K562 (cell line): ENCODE measurements around the gene DRAXIN. TPM values are rescaled to one million over a fixed set of nuclear protein-coding genes. Genes with fewer than 3 reads are reported as not detected.

ENCODE experiments used
- ATAC-seq: fragments of 200-7000 bp; cut with Tn5 transposase; 3 replicates; pipeline ENCODE4 v1.9.1; 2020; ENCODE audit warnings: moderate library complexity
- BruUV-seq: library from RNA; stranded (reverse); fragments of 400-500 nt; replicated peaks from 2 replicates; lab custom pipeline; 2021; lab: Mats Ljungman, UMichigan
- CTCF ChIA-PET: fragments of 300-600 bp; formaldehyde crosslinking; extraction: SDS; loops from one replicate; lab custom pipeline; 2021; ENCODE audit warnings: low intra/inter-chr PET ratio; lab: Yijun Ruan, JAX
- POLR2A ChIA-PET: fragments of 300-600, 350-650 bp; sonication (Branson Sonifier 250); formaldehyde crosslinking; extraction: SDS; loops from one replicate; lab custom pipeline; 2021; ENCODE audit warnings: antibody characterized with exemption, inconsistent platforms; lab: Yijun Ruan, JAX
- DNase-seq, 4 experiments: peaks; one replicate each; pipeline versions ENCODE4 v3.0.0 to v3.0.0-alpha.2; 2011 to 2018; ENCODE audit warnings: low spot score in 3 of 4, mixed read lengths in 3 of 4; ENCODE audit errors: extremely low read depth in 1 of 4
- FAIRE-seq: peaks from 2 replicates; lab custom pipeline; 2011; peaks lifted over from hg19 to GRCh38; lab: Jason Lieb, UNC
- H2AFZ ChIP-seq: 2 replicates; pipeline ENCODE4 v1.6.0; 2011; ENCODE audit warnings: low read depth, low read length, control low read depth, inconsistent platforms
- H3K27ac ChIP-seq: fragments of 200-600 bp; 3 replicates; pipeline ENCODE4 v1.8.0; 2011; ENCODE audit warnings: low read depth, mild to moderate bottlenecking, control low read depth, inconsistent platforms, low read length, moderate library complexity, mixed read lengths; ENCODE audit errors: extremely low read depth
- H3K27me3 ChIP-seq, 2 experiments: fragments of 300-600 bp in 1 of 2; 2 replicates in 1 of 2; 3 replicates in 1 of 2; pipeline versions ENCODE4 v1.6.0 to v1.8.0; 2011; ENCODE audit warnings: inconsistent platforms in 2 of 2, low read length in 2 of 2, mild to moderate bottlenecking in 1 of 2, mixed read lengths in 1 of 2, moderate library complexity in 1 of 2; ENCODE audit not compliant: control insufficient read depth in 2 of 2, insufficient read depth in 2 of 2
- H3K36me3 ChIP-seq: fragments of 300-600 bp; 3 replicates; pipeline ENCODE4 v1.8.0; 2011; ENCODE audit warnings: mild to moderate bottlenecking, low read length, inconsistent platforms; ENCODE audit not compliant: control insufficient read depth, insufficient read depth
- H3K4me1 ChIP-seq, 2 experiments: fragments of 200-600 bp in 1 of 2; replicated peaks in 1 of 2; 2 replicates in 1 of 2; 3 replicates in 1 of 2; pipeline versions ENCODE4 v1.5.1 to v1.8.0; 2011; ENCODE audit warnings: inconsistent platforms in 2 of 2, low read length in 2 of 2, mild to moderate bottlenecking in 1 of 2, mixed read lengths in 1 of 2, moderate library complexity in 1 of 2; ENCODE audit not compliant: control insufficient read depth in 2 of 2, insufficient read depth in 2 of 2
- H3K4me2 ChIP-seq: 2 replicates; pipeline ENCODE4 v1.6.1; 2011; ENCODE audit warnings: low read length, control low read depth, inconsistent platforms, mixed read lengths; ENCODE audit not compliant: insufficient read depth
- H3K4me3 ChIP-seq: fragments of 200-600 bp; sonication (generic), shearing (Covaris generic); 2 replicates; pipeline ENCODE4 v1.5.1; 2016; ENCODE audit warnings: control low read depth, inconsistent platforms
- H3K79me2 ChIP-seq: fragments of 200-600 bp; 3 replicates; pipeline ENCODE4 v1.8.0; 2011; ENCODE audit warnings: low read length, inconsistent platforms; ENCODE audit not compliant: control insufficient read depth, insufficient read depth
- H3K9ac ChIP-seq, 2 experiments: 2 replicates each; pipeline versions ENCODE4 v1.6.0 to v1.6.1; 2011; ENCODE audit warnings: low read depth in 2 of 2, low read length in 2 of 2, control low read depth in 1 of 2, inconsistent platforms in 1 of 2, mild to moderate bottlenecking in 1 of 2, mixed read lengths in 1 of 2; ENCODE audit not compliant: insufficient read depth in 1 of 2
- H3K9me1 ChIP-seq: one replicate; pipeline ENCODE4 v1.6.0; 2011; ENCODE audit warnings: inconsistent platforms, mild to moderate bottlenecking, low read length, moderate library complexity; ENCODE audit not compliant: control insufficient read depth, insufficient read depth
- H3K9me3 ChIP-seq: replicated peaks from 2 replicates; pipeline ENCODE4 v1.5.1; 2011; ENCODE audit warnings: low read depth, low read length, inconsistent platforms; ENCODE audit not compliant: control insufficient read depth, insufficient read depth
- H4K20me1 ChIP-seq: replicated peaks from 2 replicates; pipeline ENCODE4 v1.6.1; 2011; ENCODE audit warnings: low read length, inconsistent platforms, mixed read lengths; ENCODE audit not compliant: control insufficient read depth, insufficient read depth
- CHD1 ChIP-seq: fragments of 200-600 bp; sonication (generic); IDR thresholded peaks from one replicate; pipeline ENCODE4 v1.6.1; 2012; ENCODE audit warnings: mild to moderate bottlenecking, moderate library complexity, low read length, inconsistent platforms
- CREM ChIP-seq: IDR thresholded peaks from 2 replicates; pipeline ENCODE4 v1.6.1; 2014; ENCODE audit warnings: antibody characterized with exemption, low read depth
- RBM22 ChIP-seq: fragments of 200-400 bp; formaldehyde crosslinking; IDR thresholded peaks from 2 replicates; pipeline ENCODE4 v1.6.1; 2018; ENCODE audit warnings: low read length, low read depth; ENCODE audit not compliant: poor library complexity, severe bottlenecking
- SFPQ ChIP-seq: fragments of 200-400 bp; formaldehyde crosslinking; IDR thresholded peaks from 2 replicates; pipeline ENCODE4 v1.6.1; 2017; ENCODE audit warnings: mild to moderate bottlenecking, low read depth, low read length, moderate library complexity
- SMAD4 ChIP-seq: fragments of 250-450 bp; sonication (Bioruptor Pico); conservative IDR thresholded peaks from 2 replicates; pipeline ENCODE4 v1.8.0; 2021; ENCODE audit warnings: inconsistent platforms, mild to moderate bottlenecking, moderate library complexity
- STAT5A ChIP-seq: IDR thresholded peaks from 2 replicates; pipeline ENCODE4 v1.6.1; 2012; ENCODE audit warnings: low read length, inconsistent platforms, borderline replicate concordance
- ZNF507 ChIP-seq: conservative IDR thresholded peaks from 2 replicates; pipeline ENCODE4 v1.6.1; 2017; ENCODE audit warnings: missing genetic modification characterization, missing compliant biosample characterization
- WGBS: fragments of 100-300 bp; shearing (Covaris generic); methylation state at CpG from one replicate; pipeline ENCODE4 v1.1.6; 2016; ENCODE audit warnings: low coverage, mixed read lengths; ENCODE audit not compliant: insufficient coverage; ENCODE audit errors: missing lambda C conversion rate; 5-methylcytosine and 5-hydroxymethylcytosine counted together
- in situ Hi-C: fragments of 300-500 bp; cut with MboI; formaldehyde crosslinking; loops from 4 replicates; pipeline ENCODE4 v1.15.0; 2018; ENCODE audit warnings: inconsistent platforms, mixed read lengths
- intact Hi-C: fragments of 100-400 bp; cut with micrococcal nuclease; formaldehyde crosslinking; loops from 2 replicates; pipeline ENCODE4 v1.14.2; 2022
- polyA plus RNA-seq, 8 experiments: library from polyadenylated mRNA; depleted of rRNA in 4 of 8; stranded (reverse) in 5 of 8; unstranded in 3 of 8; fragments of >200 nt; fragmentation: Nextera tagmentation in 2 of 8; fragmentation: Illumina TruSeq in 1 of 8; extraction: Ambion mirVana in 2 of 8; extraction: Trizol in 1 of 8; gene quantifications; 2 replicates each; pipeline versions ENCODE4 v1.2.1 to v1.2.3, GENCODE V29; 2011 to 2014; ENCODE audit warnings: inconsistent platforms in 1 of 8, missing spikeins in 1 of 8
- total RNA-seq, 7 experiments: library from RNA; depleted of rRNA in 6 of 7; stranded (reverse); fragments of >200 nt in 6 of 7; fragmentation: Illumina TruSeq in 2 of 7; extraction: Trizol in 2 of 7; gene quantifications; 2 replicates each; pipeline versions ENCODE4 v1.2.1 to v1.2.3, GENCODE V29; 2011 to 2021; ENCODE audit warnings: low replicate concordance in 1 of 7

Gene DRAXIN
- total and polyA plus RNA-seq, 9 of the 15 experiments (the other 6 are each of a cell fraction or from before 2014, with no cell fraction given): 0.01 to 0.04 (median 0.01) TPM; not detected in 6

- TF ChIP-seq SFPQ: no peak
Measured at GRCh38 chr1:11711490-11711889, 20.0 kb downstream of the DRAXIN start (continued).

- ChIA-PET POLR2A (interaction anchor here (0.6 kb wide), 1 partner anchor 53 kb away, joined by 3 read pairs; no protein-coding TSS in a partner anchor), CTCF (interaction anchor here (2.2 kb wide), 1 partner anchor 62 kb away, joined by 9 read pairs; no protein-coding TSS in a partner anchor)
- Histone ChIP-seq H3K9me3 (no peaks in the 10 kb centered on the region), H2AFZ (no peak overlapping the region), H3K9me1 (no peaks in the 10 kb centered on the region), H3K9ac (peak overlapping the region in 1 of 2 experiments; percentile 54; a peak in 1 of 4 replicates), H3K79me2 (no peaks in the 10 kb centered on the region), H3K4me3 (no peak overlapping the region), H4K20me1 (no peaks in the 10 kb centered on the region), H3K4me2 (no peak overlapping the region), H3K27ac (no peak overlapping the region), H3K36me3 (no peaks in the 10 kb centered on the region), H3K27me3 (peaks cover 35 to 50% of the 10 kb centered on the region in 2 experiments; a peak in 4 of 5 replicates), H3K4me1 (peaks cover 9 to 31% of the 10 kb centered on the region in 2 experiments)
- no peak for ATAC-seq
- intact Hi-C loops: no loop called here
- 12% methylated on average over 8 of the region's 8 CpGs for WGBS
- no peak for FAIRE-seq
- BruUV-seq: no TSS peak
- no peak for DNase-seq
- in situ Hi-C loops: no loop called here
- no peak for TF ChIP-seq CREM
- no peak for TF ChIP-seq SMAD4 (CRISPR knock-in tag)
- TF ChIP-seq RBM22: no peak
- TF ChIP-seq CHD1: no peak
- TF ChIP-seq STAT5A: no peak
- no peak for TF ChIP-seq ZNF507 (tag)
Measured at GRCh38 chr1:11712285-11712684, 20.8 kb downstream of the DRAXIN start.
